Ureter (tissue), 1 donor: ENCODE results near the gene SLC37A1. TPM values are rescaled to one million over a fixed set of nuclear protein-coding genes. Genes with fewer than 3 reads are reported as not detected.

Source experiments
- DNase-seq: peaks from one replicate; pipeline ENCODE4 v3.0.0-alpha.2; 2020; ENCODE audit warnings: low spot score
- total RNA-seq: library from RNA; stranded (reverse); gene quantifications from one replicate; pipeline ENCODE4 v1.2.4, GENCODE V29; 2023
- donor health status: DM: yes; HTN: yes; CAD: no.

The SLC37A1 gene
- total RNA-seq, 1 donor from 2014 or later = 48.0 TPM

- DNase-seq = no peak
Observed at GRCh38 chr21:42560517-42561179, 47.0 kb downstream of the SLC37A1 start.

DNA sequence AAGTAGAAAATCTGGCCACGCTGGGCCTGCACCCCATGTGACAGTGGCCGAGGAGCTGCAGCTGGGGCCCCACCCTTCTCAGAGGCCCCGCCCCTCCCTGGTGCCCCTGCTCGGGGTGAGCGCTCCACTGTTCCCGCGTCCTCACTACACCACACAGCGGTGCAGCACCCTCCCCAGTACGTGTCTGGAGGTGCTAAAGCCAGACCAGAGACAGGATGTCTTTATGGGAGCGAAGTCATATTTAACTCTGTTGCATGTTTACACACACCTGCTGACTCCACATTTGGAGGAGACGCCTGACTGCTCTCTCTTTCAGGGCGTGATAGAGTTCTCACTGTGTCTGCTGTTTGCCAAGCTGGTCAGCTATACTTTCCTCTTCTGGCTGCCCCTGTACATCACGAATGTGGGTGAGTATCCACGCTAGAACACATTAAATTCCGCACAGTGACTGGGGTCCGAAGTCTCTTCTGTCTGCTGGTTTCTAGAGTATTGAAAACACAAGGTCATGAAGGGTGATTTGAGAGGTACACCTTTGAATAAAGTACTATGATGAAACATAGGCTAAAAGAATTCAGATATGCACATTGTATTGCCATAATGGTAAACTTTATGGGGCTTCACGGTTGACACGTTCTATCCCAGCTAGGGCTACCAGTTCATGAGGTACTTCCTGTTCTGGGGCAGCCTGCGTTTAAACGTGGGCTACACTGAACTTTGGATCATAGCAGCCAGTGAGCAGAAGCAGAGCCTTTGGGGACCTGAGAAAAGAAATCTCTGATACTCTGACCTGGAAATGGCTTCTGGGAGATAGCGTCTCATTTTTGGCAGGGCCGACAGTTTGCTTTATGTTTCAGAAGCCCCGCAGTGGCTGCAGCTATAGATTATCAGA lies 48.4 kb downstream of the SLC37A1 start:
- peak; percentile 65 for DNase-seq

DNA sequence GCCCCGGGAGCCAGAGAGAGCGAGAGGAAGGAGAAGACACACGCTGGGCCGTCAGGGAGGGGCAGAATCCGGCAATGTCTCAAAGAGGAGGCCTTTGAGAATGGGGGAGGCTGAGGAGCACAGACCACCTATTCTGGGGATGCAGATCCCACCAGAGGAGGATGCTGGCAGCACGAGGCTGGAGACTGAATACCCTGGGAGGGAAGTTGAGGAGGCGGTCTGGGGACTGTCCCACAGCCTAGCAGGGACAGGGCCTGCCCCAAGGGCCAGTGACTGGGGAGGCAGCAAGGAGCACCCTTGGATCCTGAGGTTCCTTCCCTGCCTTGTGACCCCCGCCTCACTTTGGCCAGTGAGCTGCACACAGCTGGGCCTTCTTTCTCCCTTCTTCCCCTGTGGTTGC lies 49.2 kb downstream of the SLC37A1 start:
- DNase-seq = no peak

GRCh38 chr21:42563261-42563660 lies 49.6 kb downstream of the SLC37A1 start:
- no peak for DNase-seq

GRCh38 chr21:42563686-42564085 lies 50.0 kb downstream of the SLC37A1 start:
- no peak for DNase-seq

- no peak for DNase-seq
Observed at GRCh38 chr21:42564561-42564971, 50.9 kb downstream of the SLC37A1 start.

DNA sequence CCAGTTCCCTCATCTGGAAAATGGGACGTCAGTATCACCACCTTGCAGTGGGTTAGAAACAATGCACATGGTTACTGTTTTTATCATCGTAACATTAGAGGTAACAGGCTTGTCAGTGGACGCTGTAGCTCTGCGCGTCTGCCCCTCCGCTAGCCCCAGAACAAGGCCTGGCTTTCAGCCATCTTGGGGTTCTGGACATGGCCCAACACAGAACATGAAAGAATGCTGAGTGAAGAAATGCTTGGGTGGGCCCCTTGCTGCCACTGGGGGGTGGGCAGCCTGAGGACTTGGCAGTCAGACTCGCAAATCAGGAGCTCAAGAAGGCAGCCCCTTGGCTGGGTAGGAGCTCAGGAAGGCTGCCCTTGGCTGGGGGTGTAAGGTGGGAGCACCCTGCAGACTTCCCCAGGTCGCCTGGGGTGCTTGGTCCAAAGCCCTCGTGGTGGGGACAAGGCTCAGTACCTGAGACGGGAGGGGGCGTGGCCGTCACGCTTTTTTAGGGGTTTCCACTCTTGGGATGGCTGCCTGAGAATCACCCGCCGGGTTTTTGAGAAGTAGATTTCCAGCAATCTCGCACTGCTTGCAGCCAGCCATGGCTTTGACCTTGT lies 51.7 kb downstream of the SLC37A1 start:
- peak; percentile 39 for DNase-seq

DNA sequence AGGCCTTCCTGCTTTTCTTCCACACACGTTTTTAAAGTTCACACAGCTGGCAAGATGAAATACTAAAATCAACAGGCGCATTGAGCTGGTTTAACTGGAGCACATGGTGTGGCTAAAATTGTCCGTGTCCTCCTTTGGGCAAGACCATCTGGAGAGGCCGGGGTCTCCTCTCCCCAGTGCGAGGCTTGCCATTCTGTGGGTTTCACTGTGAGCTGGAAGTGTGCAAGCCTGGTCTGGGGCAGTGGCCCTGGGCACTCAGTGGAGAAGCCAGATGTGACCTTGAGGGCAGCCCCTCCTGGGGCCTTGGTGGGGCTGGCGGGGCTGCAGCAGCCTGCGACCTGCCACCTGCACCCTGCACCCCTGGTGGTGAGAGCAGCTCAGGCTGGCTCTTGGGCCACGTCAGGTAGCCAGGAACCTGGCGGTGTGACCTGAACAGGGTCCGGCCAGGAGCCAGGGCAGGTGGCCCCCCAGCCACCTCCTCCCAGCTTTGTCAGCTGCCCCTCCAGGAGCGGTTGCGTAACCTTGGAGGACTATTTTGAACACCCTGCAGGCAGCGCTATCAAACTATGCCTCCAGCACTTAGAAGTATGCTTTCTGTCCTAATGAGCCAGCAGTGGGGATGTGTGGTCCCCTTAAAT lies 52.4 kb downstream of the SLC37A1 start:
- DNase-seq = peak; percentile 10

DNA sequence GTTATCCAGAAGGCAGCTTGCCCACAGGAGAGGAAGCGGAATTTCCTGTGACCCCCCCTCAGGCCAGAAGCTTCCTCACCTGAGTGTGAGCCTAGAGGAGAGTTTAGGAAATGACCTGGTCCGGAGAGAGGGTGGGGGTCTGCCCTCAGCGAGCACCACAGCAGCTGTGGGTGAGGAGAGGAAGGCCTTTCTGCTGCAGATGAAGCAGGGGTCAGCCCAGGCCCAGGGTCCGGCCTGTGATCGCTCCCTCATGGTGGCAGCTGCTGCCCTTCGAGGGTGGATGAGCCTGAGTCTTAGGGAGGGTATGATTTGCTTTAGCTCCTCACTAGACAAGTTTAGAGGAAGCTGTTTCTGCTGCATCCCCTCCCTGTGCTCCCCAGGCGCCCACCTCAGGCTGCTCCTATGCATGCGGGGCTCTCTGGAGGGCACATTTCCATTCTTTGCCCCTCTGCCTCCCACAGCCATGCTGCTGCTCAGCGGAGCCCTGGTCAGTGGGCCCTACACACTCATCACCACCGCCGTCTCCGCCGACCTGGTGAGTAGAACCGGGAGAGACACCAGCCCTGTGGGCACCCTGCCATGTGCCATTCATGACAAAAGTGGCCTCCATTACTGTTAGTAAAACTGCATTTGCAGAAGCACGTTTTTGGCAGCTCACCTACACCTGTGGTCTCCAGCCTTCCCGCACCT lies 53.0 kb downstream of the SLC37A1 start:
- no peak for DNase-seq

DNA sequence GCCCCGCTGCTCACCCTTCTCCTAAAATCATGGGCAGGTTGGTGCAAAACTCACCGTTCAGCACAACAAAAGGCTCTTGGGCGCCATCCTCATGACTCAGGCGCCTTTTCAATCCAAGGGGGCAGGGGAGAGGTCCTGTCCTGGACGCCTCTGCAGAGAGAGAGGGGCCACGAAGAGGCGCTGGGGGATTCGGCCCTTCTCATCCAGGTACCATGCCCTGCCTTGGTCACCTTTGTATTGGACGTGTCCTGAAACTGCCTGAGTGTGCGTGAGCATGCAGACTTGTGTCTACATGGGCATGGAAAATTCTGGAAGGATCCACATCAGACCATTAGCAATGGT lies 53.5 kb downstream of the SLC37A1 start:
- no peak for DNase-seq

GRCh38 chr21:42567861-42568260 lies 54.2 kb downstream of the SLC37A1 start:
- DNase-seq = no peak

- DNase-seq = no peak
Observed at GRCh38 chr21:42568376-42568775, 54.7 kb downstream of the SLC37A1 start.

GRCh38 chr21:42568866-42569731 lies 55.4 kb downstream of the SLC37A1 start:
- peak; percentile 35 for DNase-seq

DNA sequence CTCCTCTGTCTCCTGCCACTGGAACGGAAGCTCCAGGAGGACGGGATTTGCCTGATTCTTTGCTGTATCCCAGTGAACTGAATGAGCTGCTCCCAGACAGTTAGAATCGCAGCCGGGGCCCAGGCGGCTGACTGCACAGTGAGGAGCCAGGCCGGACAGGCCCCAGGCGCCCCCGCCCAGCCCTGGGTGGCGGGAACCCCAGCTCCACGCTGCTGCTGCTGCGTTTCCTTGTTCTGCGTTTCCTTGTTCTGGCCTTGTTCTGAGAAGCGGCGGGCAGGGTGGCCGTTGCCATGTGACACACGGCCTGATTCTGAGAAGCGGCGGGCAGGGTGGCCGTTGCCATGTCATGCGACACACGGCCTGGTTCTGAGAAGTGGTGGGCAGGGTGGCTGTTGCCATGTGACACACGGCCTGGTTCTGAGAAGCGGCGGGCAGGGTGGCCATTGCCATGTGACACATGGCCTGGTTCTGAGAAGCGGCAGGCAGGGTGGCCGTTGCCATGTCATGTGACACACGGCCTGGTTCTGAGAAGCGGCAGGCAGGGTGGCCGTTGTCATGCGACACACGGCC lies 56.2 kb downstream of the SLC37A1 start:
- no peak for DNase-seq

DNA sequence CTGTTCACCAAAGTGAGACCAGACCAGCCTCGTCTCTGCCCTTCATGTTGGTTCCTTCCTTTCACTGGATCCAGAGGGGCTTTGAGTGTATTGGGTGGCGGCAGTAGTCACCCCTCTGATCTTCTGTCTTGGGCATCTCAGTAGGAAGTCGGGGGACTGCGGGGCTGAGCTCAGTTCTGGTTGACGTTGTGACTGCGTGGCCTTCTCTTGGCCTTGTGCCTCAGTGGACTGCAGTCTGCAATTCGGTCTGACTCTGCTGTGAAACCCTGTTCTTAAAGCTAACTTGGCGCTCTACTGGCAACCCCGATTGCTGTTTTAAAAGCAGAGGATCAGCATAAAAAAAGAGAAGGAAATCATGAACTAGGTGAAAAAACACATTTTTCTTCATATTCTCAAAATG lies 56.7 kb downstream of the SLC37A1 start:
- peak; percentile 26 for DNase-seq

GRCh38 chr21:42570841-42571387 lies 57.3 kb downstream of the SLC37A1 start:
- peak; percentile 41 for DNase-seq

DNA sequence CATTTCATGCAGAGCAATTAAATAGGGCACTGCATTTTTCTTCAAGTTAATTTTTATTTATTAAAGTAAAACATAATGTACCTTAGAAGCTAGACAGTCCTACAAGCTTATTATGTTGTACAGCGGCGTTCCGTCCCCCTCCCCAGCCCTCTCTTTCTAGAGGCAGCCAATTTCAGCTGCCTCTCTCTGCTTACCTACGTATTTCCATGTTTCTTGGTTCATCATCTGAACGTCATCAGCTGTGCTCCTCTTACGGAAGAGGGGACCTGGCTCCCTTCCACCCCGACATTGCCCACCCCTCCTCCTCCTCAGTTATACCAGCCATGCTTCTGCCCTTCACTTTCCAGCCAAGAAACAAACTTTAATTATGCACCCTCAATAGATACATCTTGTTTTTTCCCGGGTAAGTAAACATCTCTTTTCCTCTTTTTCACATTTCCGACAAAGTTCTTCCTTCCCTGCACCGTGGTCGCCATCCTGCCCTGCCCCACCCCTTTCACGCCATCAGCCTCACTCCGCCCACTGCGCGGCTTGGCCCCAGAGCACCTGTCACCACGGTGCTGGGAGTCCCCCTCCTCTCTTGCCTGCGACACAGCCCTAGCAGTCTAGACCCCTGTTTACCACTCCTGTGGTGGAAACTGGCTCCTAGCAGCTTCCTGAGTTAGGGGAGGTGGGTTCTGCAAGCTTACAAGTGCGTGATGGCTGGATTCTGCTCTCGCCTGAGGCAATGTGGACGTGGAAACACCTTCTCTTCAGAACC lies 57.9 kb downstream of the SLC37A1 start:
- peak; percentile 24 for DNase-seq

GRCh38 chr21:42572906-42573495 lies 59.3 kb downstream of the SLC37A1 start:
- DNase-seq = peak; percentile 40
